Common myeloid progenitor, CD34-positive (primary cell): ENCODE results near the gene TMEM39A.
A peak's percentile ranks its signal among the peaks of the same experiment; 100 is the strongest.

Experiments used
- CTCF ChIA-PET: fragments of 350-600 bp; sonication (Branson Sonifier 250); formaldehyde crosslinking; loops from one replicate; lab custom pipeline; 2021; ENCODE audit warnings: antibody characterized with exemption; lab: Charles Lee
- POLR2A ChIA-PET: fragments of 350-600 bp; sonication (Branson Sonifier 250); formaldehyde crosslinking; loops from one replicate; lab custom pipeline; 2021; ENCODE audit warnings: antibody characterized with exemption; lab: Charles Lee
- DNase-seq, 3 donors: peaks; one replicate each; pipeline versions ENCODE4 v3.0.0 to v3.0.0-alpha.2; 2013
- H3K27ac ChIP-seq, 2 experiments: 1 replicate in 1 of 2; 2 replicates in 1 of 2; pipeline ENCODE4 v1.7.0; 2013; ENCODE audit warnings: inconsistent platforms in 2 of 2, low read length in 2 of 2, mild to moderate bottlenecking in 2 of 2, low read depth in 1 of 2, moderate library complexity in 1 of 2; ENCODE audit not compliant: severe bottlenecking in 2 of 2, insufficient read depth in 1 of 2, poor library complexity in 1 of 2
- H3K27me3 ChIP-seq, 5 experiments: replicated peaks in 2 of 5; 1 replicate in 3 of 5; 2 replicates in 2 of 5; pipeline versions ENCODE4 v1.6.1 to v1.7.0; 2013; ENCODE audit warnings: low read length in 4 of 5, mild to moderate bottlenecking in 2 of 5, moderate library complexity in 2 of 5, inconsistent platforms in 1 of 5; ENCODE audit not compliant: insufficient read depth in 5 of 5, control insufficient read depth in 4 of 5
- H3K36me3 ChIP-seq, 4 experiments: 1 replicate in 2 of 4; 2 replicates in 2 of 4; pipeline versions ENCODE4 v1.6.1 to v1.7.0; 2013; ENCODE audit warnings: low read length in 3 of 4, control low read depth in 1 of 4, mild to moderate bottlenecking in 1 of 4; ENCODE audit not compliant: control insufficient read depth in 4 of 4, insufficient read depth in 4 of 4
- H3K4me1 ChIP-seq, 4 experiments: 1 replicate in 3 of 4; 2 replicates in 1 of 4; pipeline versions ENCODE4 v1.6.1 to v1.7.1; 2013; ENCODE audit warnings: low read length in 3 of 4, mild to moderate bottlenecking in 3 of 4, control low read depth in 1 of 4, inconsistent platforms in 1 of 4, moderate library complexity in 1 of 4; ENCODE audit not compliant: control insufficient read depth in 4 of 4, insufficient read depth in 4 of 4; ENCODE audit errors: control extremely low read depth in 1 of 4
- H3K4me3 ChIP-seq, 7 experiments: 1 replicate in 4 of 7; 2 replicates in 3 of 7; pipeline versions ENCODE4 v1.5.1 to v1.7.0; 2013; ENCODE audit warnings: mild to moderate bottlenecking in 7 of 7, low read length in 6 of 7, moderate library complexity in 6 of 7, inconsistent platforms in 2 of 7, low read depth in 2 of 7, control low read depth in 1 of 7; ENCODE audit not compliant: insufficient read depth in 4 of 7, control insufficient read depth in 1 of 7; ENCODE audit errors: extremely low read depth in 1 of 7
- H3K9me3 ChIP-seq, 5 experiments: 1 replicate in 4 of 5; 2 replicates in 1 of 5; pipeline versions ENCODE4 v1.6.1 to v1.7.1; 2013; ENCODE audit warnings: low read length in 4 of 5, mild to moderate bottlenecking in 2 of 5, inconsistent platforms in 1 of 5, low read depth in 1 of 5, moderate library complexity in 1 of 5; ENCODE audit not compliant: control insufficient read depth in 4 of 5, insufficient read depth in 2 of 5; ENCODE audit errors: control extremely low read depth in 1 of 5
- WGBS: methylation state at CpG from one replicate; pipeline ENCODE4 v1.1.5; 2013; ENCODE audit not compliant: insufficient coverage; 5-methylcytosine and 5-hydroxymethylcytosine counted together

Gene TMEM39A

DNA sequence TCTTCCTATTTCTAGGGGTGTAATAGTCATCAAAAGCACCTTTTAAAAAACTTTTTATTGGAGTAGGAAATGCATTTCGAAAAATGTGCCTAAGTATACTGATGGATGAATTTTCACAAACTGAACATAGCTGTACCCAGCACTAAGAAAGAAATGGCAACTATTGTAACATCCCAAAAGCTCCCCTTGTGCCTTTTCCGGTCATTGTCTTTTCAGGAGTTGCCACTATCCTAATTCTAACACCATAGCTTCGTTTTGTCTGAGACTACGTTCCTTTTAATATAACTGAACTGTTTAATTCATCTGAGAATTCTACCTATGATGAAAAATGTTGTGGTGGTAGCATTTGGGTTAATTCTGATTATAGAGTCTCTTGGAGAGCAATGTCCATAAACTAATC lies 36.9 kb upstream of the TMEM39A start:
- Histone ChIP-seq H3K27me3 (no peaks in the 10 kb centered on the region), H3K27ac (no peak overlapping the region), H3K9me3 (no peaks in the 10 kb centered on the region), H3K4me1 (peaks cover 3 to 30% (median 17%) of the 10 kb centered on the region in 4 experiments), H3K4me3 (peak overlapping the region in 1 of 7 experiments; percentile 22), H3K36me3 (peaks cover 2 to 20% (median 10%) of the 10 kb centered on the region in 4 experiments)
- DNase-seq = no peak
- ChIA-PET POLR2A (no interaction called here), CTCF (no interaction called here)
- WGBS = no CpG with 5 or more reads among the region's 4 CpGs

DNA sequence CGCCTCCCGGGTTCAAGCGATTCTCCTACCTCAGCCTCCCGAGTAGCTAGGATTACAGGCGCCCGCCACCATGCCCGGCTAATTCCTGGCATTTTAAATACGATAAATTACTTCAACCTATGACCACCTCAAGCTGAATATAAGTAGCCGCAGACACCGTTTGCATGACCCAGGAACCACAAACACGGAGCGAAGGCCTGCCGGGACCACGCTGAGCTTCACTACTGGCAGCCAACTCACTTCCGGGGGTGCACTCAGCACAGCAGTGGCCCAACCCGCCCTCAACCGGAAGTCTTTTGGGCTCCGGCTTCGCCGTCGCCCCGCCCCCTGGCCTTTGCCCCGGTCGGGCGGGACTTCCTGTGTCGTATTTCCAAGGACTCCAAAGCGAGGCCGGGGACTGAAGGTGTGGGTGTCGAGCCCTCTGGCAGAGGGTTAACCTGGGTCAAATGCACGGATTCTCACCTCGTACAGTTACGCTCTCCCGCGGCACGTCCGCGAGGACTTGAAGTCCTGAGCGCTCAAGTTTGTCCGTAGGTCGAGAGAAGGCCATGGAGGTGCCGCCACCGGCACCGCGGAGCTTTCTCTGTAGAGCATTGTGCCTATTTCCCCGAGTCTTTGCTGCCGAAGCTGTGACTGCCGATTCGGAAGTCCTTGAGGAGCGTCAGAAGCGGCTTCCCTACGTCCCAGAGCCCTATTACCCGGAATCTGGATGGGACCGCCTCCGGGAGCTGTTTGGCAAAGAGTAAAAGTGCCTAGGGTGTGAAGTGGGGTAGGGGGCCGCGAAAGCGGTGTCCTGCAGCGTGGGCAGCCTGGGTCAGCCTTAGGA lies 35.0 kb upstream of the TMEM39A start, which contains the start of gene TIMMDC1:
TIMMDC1 (plus strand) TSS at position 362 of the 826 bp plus-strand sequence; CDS start at position 549, 187 bp downstream.
- POLR2A ChIA-PET = interaction anchor here (0.6 to 2.5 kb wide), 4 partner anchors 9 to 82 kb away, joined by 3 to 10 read pairs (median 7); partner anchors contain the start of gene TMEM39A

DNA sequence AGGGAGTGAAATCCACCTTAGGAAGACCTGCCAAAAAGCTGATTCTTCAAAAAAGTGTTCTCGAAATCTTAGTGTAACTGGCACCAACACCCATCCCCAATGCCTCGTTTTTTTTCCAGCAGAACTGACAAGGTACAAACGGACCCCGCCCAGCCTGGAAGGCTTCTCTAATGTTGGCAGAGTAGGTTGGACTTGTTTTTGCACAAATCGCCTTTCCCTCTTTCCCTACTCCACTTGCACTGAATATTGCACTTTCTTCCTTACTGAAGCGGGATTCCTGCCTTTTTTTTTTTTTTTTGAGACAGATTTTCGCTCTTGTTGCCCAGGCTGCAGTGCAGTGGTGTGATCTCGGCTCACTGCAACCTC lies 34.4 kb upstream of the TMEM39A start:
- no peaks in the 10 kb centered on the region for H3K27me3 ChIP-seq
- CTCF ChIA-PET = interaction anchor here (0.5 to 1.3 kb wide), 4 partner anchors 9 to 114 kb away, joined by 3 to 4 read pairs (median 3); no protein-coding TSS in a partner anchor
- H3K9me3 ChIP-seq = no peaks in the 10 kb centered on the region
- 18% methylated on average over 4 of the region's 8 CpGs for WGBS
- peaks cover 3 to 8% (median 4%) of the 10 kb centered on the region in 4 experiments for H3K36me3 ChIP-seq
- H3K27ac ChIP-seq = peak overlapping the region; percentile 33 to 95
- peaks cover 3 to 30% (median 17%) of the 10 kb centered on the region in 4 experiments for H3K4me1 ChIP-seq
- H3K4me3 ChIP-seq = peak overlapping the region; percentile 88 to 100 (median 97)
- POLR2A ChIA-PET = interaction anchor here (1.0 to 2.5 kb wide), 2 partner anchors 34 to 82 kb away, joined by 3 to 9 read pairs; partner anchors contain the start of gene TMEM39A
- DNase-seq = peak in 1 of 3 donors; percentile 26

More for the DNA sequence above, 35.0 kb upstream of the TMEM39A start, which contains the start of gene TIMMDC1:
- no peaks in the 10 kb centered on the region for H3K9me3 ChIP-seq
- H3K4me1 ChIP-seq = peaks cover 3 to 30% (median 17%) of the 10 kb centered on the region in 4 experiments
- CTCF ChIA-PET = interaction anchor here (0.5 to 1.4 kb wide), 6 partner anchors 10 to 175 kb away, joined by 3 to 4 read pairs (median 3); no protein-coding TSS in a partner anchor
- H3K27me3 ChIP-seq = no peaks in the 10 kb centered on the region
- under 1% methylated on average over 50 of the region's 58 CpGs for WGBS
- H3K27ac ChIP-seq = peak within 1 kb of the TSS; percentile 92 to 95
- peak within 1 kb of the TSS; percentile 88 to 100 (median 97) for H3K4me3 ChIP-seq
- DNase-seq = peak; percentile 97 to 99 (median 98)
- peaks cover 3 to 12% (median 4%) of the 10 kb centered on the region in 4 experiments for H3K36me3 ChIP-seq

- DNase-seq = no peak
- Histone ChIP-seq H3K4me1 (peaks cover 3 to 16% (median 11%) of the 10 kb centered on the region in 4 experiments), H3K4me3 (no peak overlapping the region), H3K9me3 (no peaks in the 10 kb centered on the region), H3K27ac (no peak overlapping the region), H3K27me3 (no peaks in the 10 kb centered on the region), H3K36me3 (peaks cover 8 to 27% (median 10%) of the 10 kb centered on the region in 4 experiments)
- ChIA-PET CTCF (interaction anchor here (0.9 to 1.8 kb wide), 2 partner anchors 25 to 44 kb away, joined by 3 to 4 read pairs; partner anchors contain the start of gene POGLUT1), POLR2A (no interaction called here)
- WGBS = 100% methylated on average over 1 of the region's 2 CpGs
Measured at GRCh38 chr3:119494597-119494996, 31.2 kb upstream of the TMEM39A start.

DNA sequence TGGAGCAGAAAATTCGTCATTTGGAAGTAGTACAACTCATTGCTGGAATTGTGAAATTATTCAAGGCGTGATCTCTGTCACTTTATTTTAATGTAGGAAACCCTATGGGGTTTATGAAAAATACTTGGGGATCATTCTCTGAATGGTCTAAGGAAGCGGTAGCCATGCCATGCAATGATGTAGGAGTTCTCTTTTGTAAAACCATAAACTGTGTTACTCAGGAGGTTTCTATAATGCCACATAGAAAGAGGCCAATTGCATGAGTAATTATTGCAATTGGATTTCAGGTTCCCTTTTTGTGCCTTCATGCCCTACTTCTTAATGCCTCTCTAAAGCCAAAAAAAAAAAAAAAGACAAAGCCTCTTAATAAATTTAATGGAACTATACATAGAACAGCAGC lies 29.4 kb upstream of the TMEM39A start:
- H3K27me3 ChIP-seq = no peaks in the 10 kb centered on the region
- WGBS = 97% methylated on average over 3 of the region's 3 CpGs
- H3K4me1 ChIP-seq = peaks cover 2 to 6% (median 4%) of the 10 kb centered on the region in 4 experiments
- DNase-seq = no peak
- H3K4me3 ChIP-seq = no peak overlapping the region
- POLR2A ChIA-PET = no interaction called here
- H3K27ac ChIP-seq = no peak overlapping the region
- H3K9me3 ChIP-seq = no peaks in the 10 kb centered on the region
- peaks cover 11 to 40% (median 15%) of the 10 kb centered on the region in 4 experiments for H3K36me3 ChIP-seq
- CTCF ChIA-PET = interaction anchor here (0.9 kb wide), 1 partner anchor 11 kb away, joined by 4 read pairs; no protein-coding TSS in a partner anchor

GRCh38 chr3:119492128-119492527 lies 28.7 kb upstream of the TMEM39A start:
- Histone ChIP-seq H3K27me3 (no peaks in the 10 kb centered on the region), H3K27ac (no peak overlapping the region), H3K4me1 (no peaks in the 10 kb centered on the region), H3K36me3 (peaks cover 12 to 45% (median 15%) of the 10 kb centered on the region in 4 experiments), H3K9me3 (no peaks in the 10 kb centered on the region), H3K4me3 (no peak overlapping the region)
- ChIA-PET POLR2A (no interaction called here), CTCF (interaction anchor here (0.9 kb wide), 1 partner anchor 10 kb away, joined by 4 read pairs; no protein-coding TSS in a partner anchor)
- WGBS = 83% methylated on average over 1 of the region's 2 CpGs
- no peak for DNase-seq
